Umbilical cord (tissue), 1 donor: ENCODE results near the gene VSIR. TPM values are rescaled to one million over a fixed set of nuclear protein-coding genes. Genes with fewer than 3 reads are reported as not detected.

Source experiments
- total RNA-seq: library from RNA; depleted of rRNA; stranded (reverse); fragments of >200 nt; gene quantifications from one replicate; pipeline ENCODE4 v1.2.3, GENCODE V29; 2014; ENCODE audit warnings: low replicate concordance; ENCODE audit not compliant: insufficient read depth

VSIR gene
- total RNA-seq, 1 donor from 2014 or later = 19.0 TPM

Other genes with a start within 250 kb of the VSIR start
- 0.48 TPM for gene C10orf105, start 53.7 kb downstream of the VSIR start, total RNA-seq
- gene PSAP, start 77.7 kb upstream of the VSIR start, total RNA-seq = 417 TPM
- gene CHST3, start 190.9 kb upstream of the VSIR start, total RNA-seq = 30.8 TPM